BE2C (cell line): ENCODE results near the gene PNLIPRP3.

ENCODE experiments used
- DNase-seq: peaks from one replicate; pipeline ENCODE4 v3.0.0-alpha.2; 2020
- H3K27me3 ChIP-seq: fragments of 250-450 bp; sonication (Bioruptor Pico); 2 replicates; pipeline ENCODE4 v1.5.1; 2020; ENCODE audit warnings: mild to moderate bottlenecking
- H3K36me3 ChIP-seq: fragments of 250-450 bp; sonication (Bioruptor Pico); 2 replicates; pipeline ENCODE4 v1.5.1; 2020; ENCODE audit warnings: mild to moderate bottlenecking
- H3K4me1 ChIP-seq: fragments of 250-450 bp; sonication (Bioruptor Pico); 2 replicates; pipeline ENCODE4 v1.5.1; 2020
- H3K4me3 ChIP-seq: 2 replicates; pipeline ENCODE4 v1.5.1; 2011; ENCODE audit warnings: low read depth, low read length
- H3K9me3 ChIP-seq: fragments of 250-450 bp; sonication (Bioruptor Pico); 2 replicates; pipeline ENCODE4 v1.5.1; 2020
- CTCF ChIP-seq: IDR thresholded peaks from 2 replicates; pipeline ENCODE4 v1.5.1; 2012; ENCODE audit warnings: mild to moderate bottlenecking, low read depth, low read length

Gene PNLIPRP3

GRCh38 chr10:116440330-116441030, 12.8 kb downstream of the PNLIPRP3 start:
- Histone ChIP-seq H3K4me3 (no peak overlapping the region), H3K36me3 (no peaks in the 10 kb centered on the region), H3K27me3 (no peaks in the 10 kb centered on the region), H3K9me3 (no peaks in the 10 kb centered on the region), H3K4me1 (no peaks in the 10 kb centered on the region)
- no peak for DNase-seq
- no peak for TF ChIP-seq CTCF

GRCh38 chr10:116444527-116445142, 17.0 kb downstream of the PNLIPRP3 start:
- TF ChIP-seq CTCF, result peak; percentile 86
- Histone ChIP-seq H3K27me3 (no peaks in the 10 kb centered on the region), H3K4me1 (no peaks in the 10 kb centered on the region), H3K4me3 (no peak overlapping the region), H3K36me3 (no peaks in the 10 kb centered on the region), H3K9me3 (no peaks in the 10 kb centered on the region)
- DNase-seq, result peak; percentile 30

- H3K9me3 ChIP-seq, result no peaks in the 10 kb centered on the region
- no peaks in the 10 kb centered on the region for H3K36me3 ChIP-seq
- TF ChIP-seq CTCF, result no peak
- no peaks in the 10 kb centered on the region for H3K4me1 ChIP-seq
- DNase-seq, result no peak
- no peaks in the 10 kb centered on the region for H3K27me3 ChIP-seq
- no peak overlapping the region for H3K4me3 ChIP-seq
These were observed 23.2 kb downstream of the PNLIPRP3 start for GRCh38 chr10:116450861-116451260.

- DNase-seq, result no peak
- no peaks in the 10 kb centered on the region for H3K9me3 ChIP-seq
- no peak overlapping the region for H3K4me3 ChIP-seq
- no peaks in the 10 kb centered on the region for H3K36me3 ChIP-seq
- no peak for TF ChIP-seq CTCF
- H3K27me3 ChIP-seq, result no peaks in the 10 kb centered on the region
- H3K4me1 ChIP-seq, result no peaks in the 10 kb centered on the region
These were observed 24.2 kb downstream of the PNLIPRP3 start for GRCh38 chr10:116451711-116452337.

GRCh38 chr10:116452338-116452720, 24.7 kb downstream of the PNLIPRP3 start:
- Histone ChIP-seq H3K36me3 (no peaks in the 10 kb centered on the region), H3K27me3 (no peaks in the 10 kb centered on the region), H3K9me3 (no peaks in the 10 kb centered on the region), H3K4me1 (no peaks in the 10 kb centered on the region), H3K4me3 (no peak overlapping the region)
- no peak for DNase-seq
- no peak for TF ChIP-seq CTCF

- Histone ChIP-seq H3K4me1 (no peaks in the 10 kb centered on the region), H3K9me3 (no peaks in the 10 kb centered on the region), H3K36me3 (no peaks in the 10 kb centered on the region), H3K4me3 (no peak overlapping the region), H3K27me3 (no peaks in the 10 kb centered on the region)
- DNase-seq, result no peak
- no peak for TF ChIP-seq CTCF
These were observed 29.8 kb downstream of the PNLIPRP3 start for GRCh38 chr10:116457488-116457887.
